Mucosa of descending colon (tissue), 3 donors: Measurements from ENCODE around the gene KLF13. TPM values are rescaled to one million over a fixed set of nuclear protein-coding genes. Genes with fewer than 3 reads are reported as not detected.
"Not testable (repeated sequence)": the region's sequence is repeated elsewhere in the genome, so short reads cannot be mapped to it uniquely, and the experiment has no call there.

Source experiments
- ATAC-seq: fragments of 200-7000 bp; cut with Tn5 transposase; one replicate; pipeline ENCODE4 v1.9.1; 2020; ENCODE audit warnings: mild to moderate bottlenecking, moderate library complexity
- DNase-seq, 3 donors: peaks; one replicate each; pipeline ENCODE4 v3.0.0-alpha.2; 2020
- H3K36me3 ChIP-seq: fragments of 200-600 bp; one replicate; pipeline ENCODE4 v1.8.0; 2021; ENCODE audit warnings: low read depth, mild to moderate bottlenecking
- H3K4me1 ChIP-seq: fragments of 200-600 bp; one replicate; pipeline ENCODE4 v1.8.0; 2021; ENCODE audit warnings: low read depth, mild to moderate bottlenecking
- H3K4me3 ChIP-seq: fragments of 200-600 bp; one replicate; pipeline ENCODE4 v1.8.0; 2021; ENCODE audit warnings: mild to moderate bottlenecking
- H3K9me3 ChIP-seq: fragments of 200-600 bp; one replicate; pipeline ENCODE4 v1.8.0; 2021; ENCODE audit warnings: mild to moderate bottlenecking
- intact Hi-C, 2 donors: fragments of 100-400 bp; cut with DNase I in 1 of 2; cut with micrococcal nuclease in 1 of 2; formaldehyde crosslinking; loops; one replicate each; pipeline versions ENCODE4 v1.11.0 to v1.11.1; 2022; cut with DNase I, micrococcal nuclease
- total RNA-seq, 3 donors: library from RNA; stranded (reverse); fragmentation: NEBNext Ultra II Directional in 2 of 3; extraction: Animal tissue kit (Norgen Biotek cat#: 25700) in 2 of 3; gene quantifications; one replicate each; pipeline versions ENCODE4 v1.2.1 to v1.2.4, GENCODE V29; 2021 to 2023
- TF ChIP-seq, protein P1 (sequence below): fragments of 200-600 bp; IDR thresholded peaks from one replicate; pipeline ENCODE4 v1.8.0; 2022; ENCODE audit warnings: antibody characterized with exemption, mild to moderate bottlenecking
- donor health status: DM: no; HTN: no; CAD: no; lungs with moderate emphysema.
- donor health status: DM: no; HTN: no; CAD: no.
- donor health status: DM: no; HTN: yes; CAD: no.

KLF13 gene
- total RNA-seq, 3 donors from 2014 or later: 72.4 to 107 (median 91.2) TPM

GRCh38 chr15:31350771-31351170 lies 24.1 kb downstream of the KLF13 start:
- DNase-seq: no peak
- no peak for ATAC-seq
- Histone ChIP-seq H3K36me3 (no peaks in the 10 kb centered on the region), H3K9me3 (no peaks in the 10 kb centered on the region), H3K4me3 (no peak overlapping the region), H3K4me1 (peaks cover 93% of the 10 kb centered on the region)
- intact Hi-C loops: no loop called here
- TF ChIP-seq, protein P1, sequence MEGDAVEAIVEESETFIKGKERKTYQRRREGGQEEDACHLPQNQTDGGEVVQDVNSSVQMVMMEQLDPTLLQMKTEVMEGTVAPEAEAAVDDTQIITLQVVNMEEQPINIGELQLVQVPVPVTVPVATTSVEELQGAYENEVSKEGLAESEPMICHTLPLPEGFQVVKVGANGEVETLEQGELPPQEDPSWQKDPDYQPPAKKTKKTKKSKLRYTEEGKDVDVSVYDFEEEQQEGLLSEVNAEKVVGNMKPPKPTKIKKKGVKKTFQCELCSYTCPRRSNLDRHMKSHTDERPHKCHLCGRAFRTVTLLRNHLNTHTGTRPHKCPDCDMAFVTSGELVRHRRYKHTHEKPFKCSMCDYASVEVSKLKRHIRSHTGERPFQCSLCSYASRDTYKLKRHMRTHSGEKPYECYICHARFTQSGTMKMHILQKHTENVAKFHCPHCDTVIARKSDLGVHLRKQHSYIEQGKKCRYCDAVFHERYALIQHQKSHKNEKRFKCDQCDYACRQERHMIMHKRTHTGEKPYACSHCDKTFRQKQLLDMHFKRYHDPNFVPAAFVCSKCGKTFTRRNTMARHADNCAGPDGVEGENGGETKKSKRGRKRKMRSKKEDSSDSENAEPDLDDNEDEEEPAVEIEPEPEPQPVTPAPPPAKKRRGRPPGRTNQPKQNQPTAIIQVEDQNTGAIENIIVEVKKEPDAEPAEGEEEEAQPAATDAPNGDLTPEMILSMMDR: no peak

GRCh38 chr15:31352339-31352751 lies 25.7 kb downstream of the KLF13 start:
- TF ChIP-seq, protein P1: no peak
- no peak overlapping the region for H3K4me3 ChIP-seq
- DNase-seq (peak in 1 of 3 donors; percentile 61), ATAC-seq (peak; percentile 42)
- no peaks in the 10 kb centered on the region for H3K9me3 ChIP-seq
- intact Hi-C loops: no loop called here
- peaks cover 92% of the 10 kb centered on the region for H3K4me1 ChIP-seq
- no peaks in the 10 kb centered on the region for H3K36me3 ChIP-seq

DNA sequence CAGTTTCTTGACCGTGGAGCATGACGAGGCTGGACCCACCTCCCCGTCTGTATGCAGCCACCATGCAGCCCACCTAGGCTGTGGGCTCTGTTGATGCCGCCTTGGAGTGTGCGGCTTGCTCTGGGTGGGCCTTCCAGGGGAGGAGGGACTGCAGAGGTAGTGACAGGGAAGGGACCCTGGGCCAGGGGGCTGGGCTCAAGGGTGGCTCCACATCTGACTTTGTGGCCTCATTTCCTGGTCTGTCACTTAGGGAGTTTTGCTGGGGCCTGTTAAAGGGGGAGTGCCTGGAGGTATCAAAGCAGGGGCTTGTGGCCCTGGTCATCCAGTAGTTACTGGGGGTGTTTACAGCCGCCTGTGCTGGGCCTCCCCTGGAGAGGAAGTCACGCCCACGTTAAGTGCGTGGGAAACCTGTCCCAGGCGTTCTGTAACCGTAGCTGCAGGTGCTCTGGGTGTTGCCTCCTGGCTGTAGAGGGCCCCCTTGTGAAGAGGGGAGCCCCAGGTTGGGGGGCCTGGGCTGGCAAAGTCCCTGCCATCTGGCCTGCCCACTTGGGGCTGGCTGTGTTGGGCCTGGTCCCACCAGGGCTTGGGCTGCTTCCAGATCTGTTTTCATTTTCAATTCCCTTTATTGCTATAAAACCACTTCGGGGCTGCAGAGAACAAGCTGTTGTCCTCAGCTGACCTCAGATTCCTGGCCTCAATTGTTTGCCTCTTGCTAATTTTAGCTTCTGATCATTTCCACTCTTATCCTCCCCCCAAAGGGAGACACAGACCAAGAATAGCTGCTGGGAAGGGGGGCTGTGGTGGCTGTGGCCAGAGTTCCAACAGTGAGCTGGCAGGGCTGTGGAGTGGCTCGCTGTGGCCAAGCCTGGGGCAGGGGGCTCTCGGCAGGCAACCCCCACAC lies 26.5 kb downstream of the KLF13 start:
- H3K4me1 ChIP-seq: peaks cover 92% of the 10 kb centered on the region
- H3K9me3 ChIP-seq: no peaks in the 10 kb centered on the region
- H3K36me3 ChIP-seq: no peaks in the 10 kb centered on the region
- TF ChIP-seq, protein P1: no peak
- DNase-seq (peak; percentile 72 to 84 (median 73)), ATAC-seq (peak; percentile 73)
- intact Hi-C loops: no loop called here
- H3K4me3 ChIP-seq: no peak overlapping the region

DNA sequence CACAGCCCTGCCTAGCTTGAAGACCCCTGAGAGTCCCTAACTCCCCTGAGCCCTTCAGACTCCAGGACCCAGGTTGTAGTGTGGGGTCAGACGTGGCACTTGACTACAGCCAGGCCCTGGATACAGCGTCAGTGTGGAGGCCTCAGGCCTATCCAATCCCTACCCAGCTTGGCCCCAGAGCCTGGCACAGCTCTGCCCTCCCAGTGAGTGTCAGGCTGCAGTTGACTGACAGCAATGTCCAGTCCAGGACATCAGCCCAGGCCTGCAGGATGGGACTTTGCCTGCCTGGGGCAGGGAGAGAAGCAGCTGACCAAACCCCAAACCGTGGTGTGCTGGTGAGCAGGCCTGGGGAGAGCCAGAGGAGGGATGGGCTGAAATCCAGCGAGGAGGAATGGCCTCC lies 27.3 kb downstream of the KLF13 start:
- DNase-seq (peak in 2 of 3 donors; percentile 45 to 59), ATAC-seq (peak; percentile 18)
- intact Hi-C loops: no loop called here
- H3K4me3 ChIP-seq: no peak overlapping the region
- peaks cover 92% of the 10 kb centered on the region for H3K4me1 ChIP-seq
- no peaks in the 10 kb centered on the region for H3K36me3 ChIP-seq
- H3K9me3 ChIP-seq: no peaks in the 10 kb centered on the region
- TF ChIP-seq, protein P1: no peak

DNA sequence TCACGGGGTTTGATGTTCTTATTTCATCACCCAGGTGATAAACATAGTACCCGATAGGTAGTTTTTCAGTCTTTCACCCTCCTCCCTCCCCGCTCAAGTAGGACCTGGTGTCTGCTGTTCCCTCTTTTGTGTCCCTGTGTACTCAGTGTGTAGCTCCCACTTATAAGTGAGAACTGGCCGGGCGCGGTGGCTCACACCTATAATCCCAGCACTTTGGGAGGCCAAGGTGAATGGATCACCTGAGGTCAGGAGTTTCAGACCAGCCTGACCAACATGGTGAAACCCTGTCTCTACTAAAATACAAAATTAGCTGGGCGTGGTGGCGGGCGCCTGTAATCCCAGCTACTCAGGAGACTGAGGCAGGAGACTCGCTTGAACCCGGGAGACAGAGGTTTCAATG lies 29.5 kb downstream of the KLF13 start:
- ATAC-seq, H3K36me3 ChIP-seq, H3K4me3 ChIP-seq, intact Hi-C loops, DNase-seq, H3K9me3 ChIP-seq: not testable (repeated sequence)
- peaks cover 96% of the 10 kb centered on the region for H3K4me1 ChIP-seq

DNA sequence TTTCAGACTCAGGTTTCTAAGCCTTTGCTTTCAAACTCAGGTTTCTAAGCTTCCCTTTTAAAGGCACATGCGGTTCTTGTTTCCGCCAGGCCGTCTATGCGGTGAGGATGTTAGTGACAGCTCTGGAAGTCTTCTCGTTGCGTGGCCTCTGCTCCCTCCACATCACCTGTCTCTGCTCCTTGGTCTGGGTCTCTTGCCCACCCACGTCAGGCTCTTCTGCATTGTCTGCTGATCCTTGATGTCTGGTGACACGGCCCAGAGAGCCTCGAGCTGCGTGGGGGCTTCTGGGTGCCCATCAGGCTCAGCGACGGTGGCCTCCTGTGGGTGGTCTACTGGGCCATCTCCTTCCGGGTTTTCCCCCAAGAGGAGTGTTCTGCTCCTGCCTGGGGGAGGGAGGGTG lies 30.5 kb downstream of the KLF13 start:
- H3K9me3 ChIP-seq: no peaks in the 10 kb centered on the region
- no peak for ATAC-seq
- peak in 1 of 3 donors; percentile 34 for DNase-seq
- TF ChIP-seq, protein P1: no peak
- H3K4me3 ChIP-seq: no peak overlapping the region
- H3K4me1 ChIP-seq: peaks cover 96% of the 10 kb centered on the region
- intact Hi-C loops: no loop called here
- H3K36me3 ChIP-seq: no peaks in the 10 kb centered on the region
